Fibroblast of villous mesenchyme (primary cell): ENCODE measurements around the gene ITGA8. TPM values are rescaled to one million over a fixed set of nuclear protein-coding genes. Genes with fewer than 3 reads are reported as not detected.
A peak's percentile ranks its signal among the peaks of the same experiment; 100 is the strongest.

ENCODE experiments used
- DNase-seq: peaks from one replicate; pipeline ENCODE4 v3.0.0-alpha.2; 2010; ENCODE audit warnings: low read depth
- H3K4me3 ChIP-seq: 2 replicates; pipeline ENCODE4 v1.5.1; 2011; ENCODE audit warnings: low read depth, mild to moderate bottlenecking, low read length
- total RNA-seq: library from RNA; depleted of rRNA; stranded (reverse); fragments of >200 nt; gene quantifications from 2 replicates; pipeline ENCODE4 v1.2.3, GENCODE V29; 2012
- TF ChIP-seq, protein P1 (sequence below): IDR thresholded peaks from 2 replicates; pipeline ENCODE4 v1.5.1; 2012; ENCODE audit warnings: low read depth, mild to moderate bottlenecking, low read length; ENCODE audit not compliant: insufficient read depth

ITGA8 gene
- total RNA-seq, 1 donor, result 1.3 TPM

DNA sequence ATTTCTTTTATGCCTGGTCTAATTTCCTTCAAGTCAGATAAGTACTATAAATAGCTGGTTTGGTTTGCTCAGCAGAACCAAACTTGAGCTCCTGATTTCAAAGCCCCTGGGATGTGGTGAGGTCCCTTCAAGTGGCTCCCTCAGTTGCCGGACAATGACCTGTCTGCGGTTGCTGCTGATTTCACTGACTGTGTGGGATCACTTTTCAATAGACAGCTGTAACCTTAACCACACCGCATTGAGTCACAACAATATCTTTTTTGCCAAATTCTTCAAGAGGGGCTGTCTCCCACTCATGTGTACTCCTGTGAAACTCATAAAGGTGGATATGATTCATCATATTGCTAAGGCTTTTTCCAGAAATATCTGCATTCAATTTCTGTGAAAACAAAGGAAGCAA is 23.1 kb upstream of the ITGA8 start:
- no peak overlapping the region for H3K4me3 ChIP-seq
- DNase-seq, result no peak
- TF ChIP-seq, protein P1, sequence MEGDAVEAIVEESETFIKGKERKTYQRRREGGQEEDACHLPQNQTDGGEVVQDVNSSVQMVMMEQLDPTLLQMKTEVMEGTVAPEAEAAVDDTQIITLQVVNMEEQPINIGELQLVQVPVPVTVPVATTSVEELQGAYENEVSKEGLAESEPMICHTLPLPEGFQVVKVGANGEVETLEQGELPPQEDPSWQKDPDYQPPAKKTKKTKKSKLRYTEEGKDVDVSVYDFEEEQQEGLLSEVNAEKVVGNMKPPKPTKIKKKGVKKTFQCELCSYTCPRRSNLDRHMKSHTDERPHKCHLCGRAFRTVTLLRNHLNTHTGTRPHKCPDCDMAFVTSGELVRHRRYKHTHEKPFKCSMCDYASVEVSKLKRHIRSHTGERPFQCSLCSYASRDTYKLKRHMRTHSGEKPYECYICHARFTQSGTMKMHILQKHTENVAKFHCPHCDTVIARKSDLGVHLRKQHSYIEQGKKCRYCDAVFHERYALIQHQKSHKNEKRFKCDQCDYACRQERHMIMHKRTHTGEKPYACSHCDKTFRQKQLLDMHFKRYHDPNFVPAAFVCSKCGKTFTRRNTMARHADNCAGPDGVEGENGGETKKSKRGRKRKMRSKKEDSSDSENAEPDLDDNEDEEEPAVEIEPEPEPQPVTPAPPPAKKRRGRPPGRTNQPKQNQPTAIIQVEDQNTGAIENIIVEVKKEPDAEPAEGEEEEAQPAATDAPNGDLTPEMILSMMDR, result no peak

- H3K4me3 ChIP-seq, result no peak overlapping the region
- TF ChIP-seq, protein P1, result no peak
- DNase-seq, result no peak
Measured at GRCh38 chr10:15742102-15742501, 22.4 kb upstream of the ITGA8 start.

GRCh38 chr10:15741581-15741980 is 21.9 kb upstream of the ITGA8 start:
- DNase-seq, result no peak
- H3K4me3 ChIP-seq, result no peak overlapping the region
- TF ChIP-seq, protein P1, result no peak

DNA sequence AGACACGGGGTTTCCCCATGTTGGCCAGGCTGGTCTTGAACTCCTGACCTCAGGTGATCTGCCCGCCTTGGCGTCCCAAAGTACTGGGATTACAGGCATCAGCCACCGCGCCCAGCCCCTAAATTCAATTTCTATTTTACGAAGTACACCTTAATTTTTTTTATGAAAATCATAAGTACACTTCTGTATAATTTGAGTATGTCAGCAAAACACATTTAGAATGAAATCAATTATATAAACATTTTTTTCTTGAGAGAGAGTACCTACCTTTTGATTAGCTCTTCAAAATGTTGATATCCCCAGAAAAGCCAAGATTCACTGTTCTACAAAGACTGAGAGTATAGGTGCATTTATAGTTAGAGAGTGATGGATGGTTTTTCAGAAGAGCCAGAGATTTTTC is 20.5 kb upstream of the ITGA8 start:
- DNase-seq, result no peak
- no peak overlapping the region for H3K4me3 ChIP-seq
- TF ChIP-seq, protein P1, result no peak

- H3K4me3 ChIP-seq, result no peak overlapping the region
- DNase-seq, result no peak
- TF ChIP-seq, protein P1, result no peak
Measured at GRCh38 chr10:15739254-15739970, 19.7 kb upstream of the ITGA8 start.

- H3K4me3 ChIP-seq, result no peak overlapping the region
Measured at GRCh38 chr10:15738270-15738925, 18.7 kb upstream of the ITGA8 start.

More at GRCh38 chr10:15738270-15738925, 18.7 kb upstream of the ITGA8 start:
- TF ChIP-seq, protein P1, result no peak
- peak; percentile 45 for DNase-seq
